GM12874 (cell line): ENCODE measurements around the gene NSUN3.

ENCODE experiments used
- TF ChIP-seq, protein P1 (sequence below): IDR thresholded peaks from 2 replicates; pipeline ENCODE4 v1.5.1; 2011; ENCODE audit warnings: low read depth, mild to moderate bottlenecking, control low read depth, low read length, moderate library complexity; ENCODE audit not compliant: insufficient read depth

The NSUN3 gene

DNA sequence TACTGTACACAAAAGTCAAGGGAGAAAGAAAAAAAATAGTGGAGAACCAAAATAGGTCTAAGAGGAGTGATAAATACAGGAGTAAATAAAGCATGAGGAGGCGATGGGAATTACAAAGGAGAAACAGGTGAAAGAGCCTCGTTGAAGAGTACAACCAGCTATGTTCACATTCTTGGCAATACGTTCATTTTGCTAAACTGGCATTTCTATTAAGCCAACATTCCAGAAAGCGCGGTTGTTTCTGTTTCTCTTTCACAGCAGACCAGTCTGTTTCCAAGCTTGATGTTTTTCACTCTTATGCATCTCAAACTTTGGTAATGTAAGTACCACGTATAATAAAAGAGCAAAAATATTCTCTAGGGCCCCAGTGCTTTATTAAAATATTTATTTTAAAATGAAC, 74.5 kb downstream of the NSUN3 start:
- TF ChIP-seq, protein P1, sequence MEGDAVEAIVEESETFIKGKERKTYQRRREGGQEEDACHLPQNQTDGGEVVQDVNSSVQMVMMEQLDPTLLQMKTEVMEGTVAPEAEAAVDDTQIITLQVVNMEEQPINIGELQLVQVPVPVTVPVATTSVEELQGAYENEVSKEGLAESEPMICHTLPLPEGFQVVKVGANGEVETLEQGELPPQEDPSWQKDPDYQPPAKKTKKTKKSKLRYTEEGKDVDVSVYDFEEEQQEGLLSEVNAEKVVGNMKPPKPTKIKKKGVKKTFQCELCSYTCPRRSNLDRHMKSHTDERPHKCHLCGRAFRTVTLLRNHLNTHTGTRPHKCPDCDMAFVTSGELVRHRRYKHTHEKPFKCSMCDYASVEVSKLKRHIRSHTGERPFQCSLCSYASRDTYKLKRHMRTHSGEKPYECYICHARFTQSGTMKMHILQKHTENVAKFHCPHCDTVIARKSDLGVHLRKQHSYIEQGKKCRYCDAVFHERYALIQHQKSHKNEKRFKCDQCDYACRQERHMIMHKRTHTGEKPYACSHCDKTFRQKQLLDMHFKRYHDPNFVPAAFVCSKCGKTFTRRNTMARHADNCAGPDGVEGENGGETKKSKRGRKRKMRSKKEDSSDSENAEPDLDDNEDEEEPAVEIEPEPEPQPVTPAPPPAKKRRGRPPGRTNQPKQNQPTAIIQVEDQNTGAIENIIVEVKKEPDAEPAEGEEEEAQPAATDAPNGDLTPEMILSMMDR = no peak

DNA sequence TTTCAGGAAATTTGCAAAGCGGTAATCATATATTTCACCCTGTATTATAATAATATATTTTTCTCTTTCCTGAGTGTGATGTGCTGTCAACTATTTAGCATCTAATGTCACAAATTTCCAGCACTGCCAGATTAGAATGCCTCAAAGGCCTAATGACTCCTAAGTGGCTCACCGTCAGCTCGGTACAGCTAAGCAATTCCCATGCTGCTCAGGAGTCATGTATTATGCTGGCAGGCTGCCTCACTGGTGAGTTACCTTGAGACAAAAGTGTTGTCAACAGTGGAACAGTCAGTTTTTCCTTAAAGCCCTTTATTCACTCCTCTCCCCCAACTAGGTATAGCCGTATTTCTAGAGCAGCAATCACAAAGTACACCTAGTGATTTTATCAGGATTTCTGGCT, 83.6 kb downstream of the NSUN3 start:
- TF ChIP-seq, protein P1 = no peak

DNA sequence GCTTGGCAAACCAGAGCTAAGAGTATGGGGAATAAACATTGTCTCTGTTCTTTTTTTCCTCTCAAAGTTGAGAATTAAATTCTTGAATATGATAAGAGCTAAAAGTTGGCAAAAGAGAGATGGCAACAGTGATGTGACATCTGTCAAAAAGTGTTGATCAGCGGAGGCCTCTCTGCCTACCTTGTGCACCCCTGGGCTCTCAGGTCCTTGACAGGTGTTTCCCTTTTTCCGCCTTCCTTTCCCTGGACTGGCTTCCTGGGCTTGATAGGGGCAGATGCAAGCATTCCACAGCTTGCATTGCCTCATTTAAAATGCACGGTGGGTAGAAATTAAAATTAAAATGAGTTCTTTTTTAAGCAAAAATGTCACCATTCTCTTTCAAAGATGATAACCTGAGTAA, 84.2 kb downstream of the NSUN3 start:
- TF ChIP-seq, protein P1 = no peak

DNA sequence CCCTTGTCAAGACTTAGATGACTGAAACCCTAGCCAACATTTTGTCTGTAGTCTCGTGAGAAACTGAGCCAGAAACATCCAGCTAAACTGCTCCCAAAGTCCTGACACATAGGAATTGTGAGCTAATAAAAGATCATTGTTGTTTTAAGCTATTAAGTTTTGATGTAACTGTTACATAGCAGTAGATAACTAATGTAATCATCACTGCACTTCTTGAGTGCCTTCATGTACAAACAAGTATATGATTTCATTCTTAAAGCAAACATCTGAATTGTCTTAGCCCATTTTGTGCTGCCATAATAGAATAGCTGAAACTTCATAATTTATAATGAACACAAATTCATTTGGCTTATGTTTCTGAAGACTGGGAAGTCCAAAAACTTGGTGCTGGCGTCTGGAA, 87.3 kb downstream of the NSUN3 start:
- TF ChIP-seq, protein P1 = no peak

DNA sequence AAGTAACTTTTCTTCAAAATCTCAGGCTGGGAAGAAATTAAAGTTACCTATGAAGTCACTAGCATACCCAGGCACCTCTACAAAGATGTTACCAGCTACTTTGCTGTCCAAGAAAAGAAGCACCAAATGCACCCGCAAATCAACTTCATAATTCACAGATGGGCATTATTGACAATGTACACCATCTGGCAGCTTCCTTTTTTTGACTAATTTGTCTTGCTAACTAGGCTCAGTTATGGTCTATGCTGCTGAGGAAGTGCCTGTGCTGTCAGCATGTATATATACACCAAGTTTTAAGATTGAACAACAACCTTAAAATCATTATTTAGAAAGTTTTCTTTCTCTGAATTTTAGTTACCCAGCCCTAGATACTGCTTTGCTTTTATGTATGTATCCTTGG, 93.8 kb downstream of the NSUN3 start:
- TF ChIP-seq, protein P1 = no peak

DNA sequence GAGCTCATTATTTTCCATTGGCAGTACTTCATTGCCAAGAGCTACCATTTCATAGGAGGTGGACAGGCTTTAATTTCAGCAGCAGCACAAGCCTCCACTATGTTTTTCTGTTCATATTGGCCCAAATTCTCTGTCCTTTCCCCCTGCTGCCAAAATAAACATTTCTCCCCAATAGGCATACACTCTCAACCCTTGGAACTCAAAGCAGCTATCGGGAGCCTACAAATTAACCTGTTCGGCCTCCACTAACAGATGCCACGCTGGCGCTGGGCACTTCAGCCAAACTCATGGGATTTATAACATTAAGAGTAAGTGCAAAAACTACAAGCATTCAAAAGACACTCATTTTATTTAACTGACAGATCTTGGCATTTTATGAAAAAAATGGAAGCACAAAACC, 95.7 kb downstream of the NSUN3 start:
- TF ChIP-seq, protein P1 = no peak

DNA sequence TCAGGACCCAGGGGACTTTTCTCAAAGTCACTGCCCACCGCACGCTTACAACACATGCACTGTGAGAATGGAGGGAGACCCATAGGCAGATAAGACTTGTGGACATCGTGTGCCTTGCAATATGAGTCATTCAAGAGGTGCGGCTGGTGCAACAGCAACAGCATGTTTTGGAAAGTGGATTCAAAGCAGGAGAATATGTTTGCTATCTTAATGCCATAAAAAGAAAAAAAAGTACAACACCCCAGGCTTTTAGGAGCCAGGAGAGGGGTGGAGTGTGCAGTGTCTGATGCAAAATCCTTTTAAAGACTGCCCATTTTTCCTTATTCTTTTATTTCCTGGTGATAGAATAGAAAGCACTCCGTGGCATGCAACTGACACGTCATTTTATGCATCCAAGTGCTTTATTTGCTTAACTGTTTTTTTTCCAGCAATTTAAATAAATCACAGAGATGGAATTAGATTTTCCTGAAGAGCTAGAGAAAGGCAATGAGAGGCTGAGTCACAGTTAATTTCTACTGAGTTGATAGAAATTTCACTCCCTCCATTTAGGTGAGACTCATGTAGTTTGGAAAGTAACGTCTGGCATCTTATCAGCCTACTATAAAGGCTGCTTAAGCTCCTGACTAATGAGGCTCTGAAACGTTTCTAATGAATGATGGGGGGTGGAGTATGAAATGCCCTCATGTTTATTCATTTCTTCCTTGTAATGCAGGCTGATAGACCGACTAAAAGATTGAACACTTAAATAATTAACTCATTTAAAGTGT, 96.4 kb downstream of the NSUN3 start:
- TF ChIP-seq, protein P1 = no peak

DNA sequence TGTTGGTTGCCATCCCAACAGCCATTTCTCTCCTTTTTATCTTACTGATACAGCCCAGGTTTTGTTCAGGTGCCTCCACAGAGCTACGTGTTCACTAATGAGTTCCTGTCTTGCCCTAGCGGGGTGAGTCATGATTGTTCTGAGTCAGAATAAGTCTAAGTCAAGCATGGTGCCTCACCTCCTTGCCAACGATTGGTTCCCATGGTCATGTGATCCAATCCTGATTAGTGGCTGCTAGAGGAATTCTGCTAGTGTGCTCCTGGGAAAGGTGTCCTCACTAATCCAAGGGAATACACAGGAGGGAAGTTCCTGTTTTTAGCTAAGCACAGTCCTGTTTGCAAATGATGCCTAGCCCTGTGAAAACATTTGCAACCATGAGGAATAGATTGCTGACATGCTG, 99.8 kb downstream of the NSUN3 start:
- TF ChIP-seq, protein P1 = no peak
